Anterior cingulate cortex (tissue), 58 donors: ENCODE data around the gene UBE2J2.

Source experiments
- DNase-seq, 58 donors: peaks; one replicate each; lab custom pipeline; 2025; lab: John Stamatoyannopoulos, UW

UBE2J2 gene

GRCh38 chr1:1204425-1204920 is 69.2 kb downstream of the UBE2J2 start:
- no peak for DNase-seq
